ENCODE measurements around the gene BMPR1B.

- TF ChIP-seq ZFP30 (CRISPR knock-in tag; IDR thresholded peaks at IDR 0.05; ENCODE audit: borderline replicate concordance) (no peak), ZNF639 (CRISPR knock-in tag; conservative IDR thresholded peaks at IDR 0.05 in 1 of 2, IDR thresholded peaks at IDR 0.05 in 1 of 2) (no peak), JUND (IDR thresholded peaks at IDR 0.05; ENCODE audit: borderline replicate concordance, low read depth, low read length) (no peak), JUND (tag; IDR thresholded peaks at IDR 0.05; ENCODE audit: borderline replicate concordance, low read depth, low read length) (no peak), CTCF (IDR thresholded peaks at IDR 0.05 in 2 of 3, conservative IDR thresholded peaks at IDR 0.05 in 1 of 3; ENCODE audit: insufficient read depth in 2 of 3, low read depth in 1 of 3, low read length in 3 of 3) (no peak), USF2 (CRISPR knock-in tag; IDR thresholded peaks at IDR 0.05) (no peak), EP300 (IDR thresholded peaks at IDR 0.05; ENCODE audit: low read length) (no peak), BRCA1 (IDR thresholded peaks at IDR 0.05) (no peak), BRCA1 (CRISPR knock-in tag; IDR thresholded peaks at IDR 0.05) (no peak), COPS2 (conservative IDR thresholded peaks at IDR 0.05) (no peak)
- TF ChIP-seq, protein P1, sequence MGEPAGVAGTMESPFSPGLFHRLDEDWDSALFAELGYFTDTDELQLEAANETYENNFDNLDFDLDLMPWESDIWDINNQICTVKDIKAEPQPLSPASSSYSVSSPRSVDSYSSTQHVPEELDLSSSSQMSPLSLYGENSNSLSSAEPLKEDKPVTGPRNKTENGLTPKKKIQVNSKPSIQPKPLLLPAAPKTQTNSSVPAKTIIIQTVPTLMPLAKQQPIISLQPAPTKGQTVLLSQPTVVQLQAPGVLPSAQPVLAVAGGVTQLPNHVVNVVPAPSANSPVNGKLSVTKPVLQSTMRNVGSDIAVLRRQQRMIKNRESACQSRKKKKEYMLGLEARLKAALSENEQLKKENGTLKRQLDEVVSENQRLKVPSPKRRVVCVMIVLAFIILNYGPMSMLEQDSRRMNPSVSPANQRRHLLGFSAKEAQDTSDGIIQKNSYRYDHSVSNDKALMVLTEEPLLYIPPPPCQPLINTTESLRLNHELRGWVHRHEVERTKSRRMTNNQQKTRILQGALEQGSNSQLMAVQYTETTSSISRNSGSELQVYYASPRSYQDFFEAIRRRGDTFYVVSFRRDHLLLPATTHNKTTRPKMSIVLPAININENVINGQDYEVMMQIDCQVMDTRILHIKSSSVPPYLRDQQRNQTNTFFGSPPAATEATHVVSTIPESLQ (CRISPR knock-in tag; IDR thresholded peaks at IDR 0.05): no peak
Measured at GRCh38 chr4:95118497-95118896, 360.7 kb downstream of the BMPR1B start.
